GM19397 (cell line): Measurements from ENCODE around the gene MRGPRX1.
"Not testable (repeated sequence)": the region's sequence is repeated elsewhere in the genome, so short reads cannot be mapped to it uniquely, and the experiment has no call there.

Experiments used
- ATAC-seq: cut with Tn5 transposase; IDR thresholded peaks from one replicate; pipeline ENCODE4 v1.9.1; 2021; ENCODE audit warnings: mild to moderate bottlenecking, moderate library complexity; ENCODE audit not compliant: unreplicated experiment

Gene MRGPRX1

DNA sequence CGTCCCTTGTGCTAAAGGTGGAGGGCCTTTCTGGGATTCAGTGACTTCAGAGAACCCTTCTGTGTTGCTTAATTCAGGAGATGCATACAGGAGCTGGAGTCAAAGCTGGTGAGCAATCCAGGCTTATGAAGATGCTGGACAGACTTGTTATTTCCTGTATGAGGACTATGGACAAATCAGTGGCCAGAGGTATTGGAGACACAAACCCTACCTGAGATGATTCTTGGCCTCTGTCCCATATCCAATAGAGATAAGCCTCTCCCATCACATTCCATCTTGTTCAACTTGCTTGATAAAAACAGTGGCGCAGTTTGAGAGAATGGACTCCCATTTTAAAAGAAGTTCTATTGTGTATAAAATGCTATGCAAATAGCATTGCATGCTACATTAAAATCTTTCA lies at the start of gene MRGPRX1:
MRGPRX1 (minus strand) TSS at position 101 of the 400 bp plus-strand sequence. CDS start 4,630 bp downstream, outside the sequence.
- no peak for ATAC-seq

GRCh38 chr11:18987454-18988231 lies 48.4 kb upstream of the MRGPRX1 start:
- ATAC-seq: no peak

- no peak for ATAC-seq
These were observed 47.5 kb upstream of the MRGPRX1 start for GRCh38 chr11:18986744-18987143.

DNA sequence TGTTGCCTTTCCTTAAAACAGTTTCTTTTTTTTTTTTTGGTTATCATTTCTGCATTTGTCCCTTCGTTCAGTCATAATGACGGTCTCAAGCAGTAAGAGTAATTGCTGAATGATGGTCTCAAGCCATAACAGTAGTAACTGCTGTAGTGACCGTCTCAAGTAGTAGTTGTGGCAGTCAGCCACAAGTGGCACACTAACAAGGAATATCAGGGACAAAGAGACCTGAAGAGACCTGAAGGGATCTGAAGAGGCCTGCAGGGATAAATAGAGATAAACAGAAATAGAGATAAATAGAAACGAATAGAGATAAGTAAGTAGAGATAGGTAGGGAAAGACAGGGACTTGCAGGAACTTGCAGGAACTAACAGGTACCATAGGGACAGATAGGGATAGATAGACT lies 42.7 kb upstream of the MRGPRX1 start:
- ATAC-seq: no peak

- no peak for ATAC-seq
These were observed 35.0 kb upstream of the MRGPRX1 start for GRCh38 chr11:18974192-18974591.

- ATAC-seq: no peak
These were observed 33.1 kb upstream of the MRGPRX1 start for GRCh38 chr11:18972336-18972735.

DNA sequence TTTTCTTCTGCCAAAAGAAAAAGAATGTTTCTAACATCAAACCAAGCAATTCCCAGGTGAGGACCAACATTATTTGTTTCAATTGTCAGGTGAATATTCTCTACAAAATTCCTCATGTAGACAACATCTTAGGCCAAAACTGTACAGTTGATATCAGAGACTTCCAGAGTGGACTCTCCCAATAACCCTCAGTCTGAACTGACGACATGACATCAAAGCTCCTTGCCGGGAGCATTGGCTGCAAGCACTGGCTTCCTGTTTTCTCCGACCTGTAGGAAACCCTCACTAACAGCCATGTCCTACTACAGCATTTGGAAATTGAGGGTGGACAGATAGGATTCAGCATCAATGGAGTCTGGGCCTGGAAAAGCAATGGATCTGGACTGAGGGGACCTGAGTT lies 30.5 kb upstream of the MRGPRX1 start:
- ATAC-seq: no peak

GRCh38 chr11:18958221-18958910 lies 19.2 kb upstream of the MRGPRX1 start:
- no peak for ATAC-seq

- no peak for ATAC-seq
These were observed 17.4 kb upstream of the MRGPRX1 start for GRCh38 chr11:18956630-18957029.

GRCh38 chr11:18936002-18936673 lies 3.1 kb downstream of the MRGPRX1 start:
- ATAC-seq: no peak

DNA sequence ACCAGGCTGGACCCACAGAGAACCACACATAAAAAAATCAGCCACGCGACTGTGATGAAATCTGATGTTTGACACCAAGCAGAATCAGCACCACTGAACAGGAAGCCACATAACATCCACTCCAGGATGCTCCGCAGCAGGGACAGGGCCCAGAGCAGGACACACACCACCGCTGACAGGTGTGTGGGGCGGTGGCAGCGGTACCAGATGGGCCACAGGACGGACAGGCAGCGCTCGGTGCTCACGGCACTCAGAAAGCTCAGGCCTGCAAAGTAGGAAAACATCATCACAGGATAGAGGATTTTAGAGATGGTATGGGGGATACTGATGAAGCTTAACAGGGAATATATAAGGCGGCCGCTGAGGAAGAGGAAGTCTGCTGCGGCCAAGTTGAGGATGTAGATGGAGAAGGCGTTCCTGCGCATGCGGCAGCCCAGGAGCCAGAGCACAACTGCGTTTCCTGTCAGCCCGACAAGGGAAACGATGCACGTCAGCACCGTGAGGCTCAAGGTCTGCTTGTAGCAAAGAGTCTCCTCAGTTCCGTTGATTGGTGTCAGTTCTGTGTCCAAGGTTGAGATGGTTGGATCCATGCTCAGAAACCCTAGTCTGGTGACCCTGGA lies 4.9 kb downstream of the MRGPRX1 start:
- no peak for ATAC-seq

DNA sequence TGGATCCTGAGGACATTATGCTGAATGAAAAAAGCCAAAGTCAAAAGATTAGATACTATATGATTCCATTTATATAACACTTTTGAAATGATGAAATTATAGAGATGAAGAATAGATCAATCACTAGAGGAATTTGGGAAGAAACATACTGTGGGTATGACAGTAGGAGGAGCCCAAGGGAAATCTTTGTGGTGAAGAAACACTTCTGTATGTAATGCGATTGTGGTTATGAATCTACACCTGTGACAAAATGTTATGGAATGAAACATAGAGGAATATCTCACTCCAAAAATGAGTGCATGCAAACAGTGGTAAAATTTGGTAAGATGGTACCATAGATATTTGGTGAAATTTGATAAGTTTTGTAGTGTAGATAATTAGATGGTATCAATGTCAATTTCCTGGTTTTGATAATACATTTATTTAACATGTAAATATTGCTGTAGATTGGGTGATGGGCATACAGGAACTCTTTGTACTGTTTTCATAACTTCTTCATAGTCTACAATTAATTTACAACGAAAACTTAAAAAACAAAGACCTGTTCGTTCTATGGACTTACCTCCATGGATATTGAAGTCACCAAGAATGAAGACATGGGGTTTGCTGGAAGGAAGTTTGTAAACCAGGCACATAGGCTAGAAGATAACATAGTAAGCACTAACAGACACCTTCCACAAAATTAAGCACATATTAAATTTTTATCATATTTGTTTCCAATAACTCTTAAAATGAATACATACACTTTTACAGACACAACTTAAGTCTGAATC lies 11.5 kb downstream of the MRGPRX1 start:
- ATAC-seq: no peak

- not testable (repeated sequence) for ATAC-seq
These were observed 13.8 kb downstream of the MRGPRX1 start for GRCh38 chr11:18925426-18925825.

GRCh38 chr11:18912883-18913282 lies 26.3 kb downstream of the MRGPRX1 start:
- no peak for ATAC-seq

- no peak for ATAC-seq
These were observed 31.8 kb downstream of the MRGPRX1 start for GRCh38 chr11:18907391-18907790.

DNA sequence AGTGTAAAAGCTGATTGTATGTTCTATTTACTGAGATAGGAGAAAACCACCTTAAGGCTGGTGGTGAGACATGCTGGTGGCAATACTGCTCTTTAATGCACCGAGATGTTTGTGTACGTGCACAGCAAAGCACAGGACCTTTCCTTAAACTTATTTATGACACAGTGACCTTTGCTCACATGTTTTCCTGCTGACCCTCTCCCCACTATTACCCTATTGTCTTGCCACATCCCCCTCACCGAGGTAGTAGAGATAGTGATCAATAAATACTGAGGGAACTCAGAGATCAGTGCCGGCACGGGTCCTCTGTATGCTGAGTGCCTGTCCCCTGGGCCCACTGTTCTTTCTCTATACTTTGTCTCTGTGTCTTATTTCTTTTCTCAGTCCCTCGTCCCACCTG lies 38.6 kb downstream of the MRGPRX1 start:
- not testable (repeated sequence) for ATAC-seq

DNA sequence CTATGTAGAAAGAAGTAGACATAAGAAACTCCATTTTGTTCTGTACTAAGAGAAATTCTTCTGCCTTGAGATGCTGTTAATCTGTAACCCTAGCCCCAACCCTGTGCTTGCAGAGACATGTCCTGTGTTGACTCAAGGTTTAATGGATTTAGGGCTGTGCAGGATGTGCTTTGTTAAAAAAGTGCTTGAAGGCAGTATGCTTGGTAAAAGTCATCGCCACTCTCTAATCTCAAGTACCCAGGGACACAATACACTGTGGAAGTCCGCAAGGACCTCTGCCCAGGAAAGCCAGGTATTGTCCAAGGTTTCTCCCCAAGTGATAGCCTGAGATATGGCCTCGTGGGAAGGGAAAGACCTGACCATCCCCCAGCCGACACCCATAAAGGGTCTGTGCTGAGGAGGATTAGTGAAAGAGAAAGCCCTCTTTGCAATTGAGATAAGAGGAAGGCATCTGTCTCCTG lies 39.0 kb downstream of the MRGPRX1 start:
- not testable (repeated sequence) for ATAC-seq

DNA sequence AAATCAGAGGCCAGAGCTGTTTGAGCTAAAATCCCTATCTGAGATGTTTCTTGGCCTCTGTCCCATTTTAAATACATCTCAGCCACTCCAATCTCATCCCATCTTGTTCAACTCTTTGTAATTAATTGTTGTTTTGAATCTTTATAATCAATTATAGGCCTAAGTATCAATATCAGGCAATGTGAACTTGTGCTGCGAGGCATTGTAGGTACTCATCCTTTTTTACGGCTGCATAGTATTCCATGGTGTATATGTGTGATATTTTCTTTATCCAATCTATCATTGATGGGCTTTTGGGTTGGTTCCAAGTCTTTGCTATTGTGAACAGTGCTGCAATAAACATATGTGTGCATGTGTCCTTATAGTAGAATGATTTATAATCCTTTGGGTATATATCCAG lies 47.5 kb downstream of the MRGPRX1 start:
- ATAC-seq: not testable (repeated sequence)

GRCh38 chr11:18890615-18891014 lies 48.6 kb downstream of the MRGPRX1 start:
- ATAC-seq: no peak
